Fibroblast of mammary gland (primary cell): ENCODE results near the gene GALR1.

Experiments used
- DNase-seq: peaks from one replicate; pipeline ENCODE4 v3.0.0-alpha.2; 2010; ENCODE audit warnings: low read depth
- H3K4me3 ChIP-seq: 2 replicates; pipeline ENCODE4 v1.5.1; 2011; ENCODE audit warnings: low read depth, mild to moderate bottlenecking, low read length, moderate library complexity; ENCODE audit not compliant: control insufficient read depth
- CTCF ChIP-seq: conservative IDR thresholded peaks from 2 replicates; pipeline ENCODE4 v1.5.1; 2011; ENCODE audit warnings: low read depth, low read length, inconsistent platforms; ENCODE audit not compliant: control insufficient read depth, insufficient read depth

Gene GALR1

GRCh38 chr18:77316008-77316407, 66.4 kb downstream of the GALR1 start:
- TF ChIP-seq CTCF = no peak
- no peak overlapping the region for H3K4me3 ChIP-seq
- DNase-seq = no peak

- TF ChIP-seq CTCF = no peak
- no peak overlapping the region for H3K4me3 ChIP-seq
- peak; percentile 27 for DNase-seq
These were observed 67.0 kb downstream of the GALR1 start for GRCh38 chr18:77316641-77317040.

- TF ChIP-seq CTCF = no peak
- H3K4me3 ChIP-seq = no peak overlapping the region
- no peak for DNase-seq
These were observed 71.4 kb downstream of the GALR1 start for GRCh38 chr18:77320971-77321559.

GRCh38 chr18:77321823-77322805, 72.5 kb downstream of the GALR1 start:
- TF ChIP-seq CTCF = no peak
- DNase-seq = no peak
- H3K4me3 ChIP-seq = no peak overlapping the region

GRCh38 chr18:77323640-77324299, 74.1 kb downstream of the GALR1 start:
- TF ChIP-seq CTCF = no peak
- DNase-seq = no peak
- no peak overlapping the region for H3K4me3 ChIP-seq
